GM19043 (cell line): ENCODE measurements around the gene LUC7L2.
"Not testable (repeated sequence)": the region's sequence is repeated elsewhere in the genome, so short reads cannot be mapped to it uniquely, and the experiment has no call there.

Experiments used
- ATAC-seq: cut with Tn5 transposase; IDR thresholded peaks from one replicate; pipeline ENCODE4 v1.9.1; 2021; ENCODE audit warnings: low read depth; ENCODE audit not compliant: unreplicated experiment

The LUC7L2 gene

DNA sequence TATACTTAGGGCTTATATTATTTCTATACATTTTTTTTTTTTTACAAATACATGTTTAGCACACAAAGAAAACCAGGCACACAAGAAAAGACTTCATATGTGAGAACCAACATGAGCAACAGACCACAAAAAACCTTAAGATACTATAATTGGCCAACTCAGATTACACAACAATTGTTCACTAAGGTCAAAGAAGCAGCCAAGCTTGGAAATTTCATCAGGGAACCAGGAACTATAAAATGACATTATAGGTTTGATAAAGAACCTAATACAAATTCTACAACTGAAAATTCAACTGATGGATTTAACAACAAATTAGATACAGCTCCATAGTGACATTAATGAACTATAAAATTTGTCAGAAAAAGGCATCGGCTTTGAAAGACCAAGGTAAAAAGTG lies 4.4 kb upstream of the LUC7L2 start:
- ATAC-seq, result no peak

GRCh38 chr7:139357729-139358506 lies 1.8 kb upstream of the LUC7L2 start:
- not testable (repeated sequence) for ATAC-seq

- peak; percentile 8 for ATAC-seq
Measured at GRCh38 chr7:139358541-139359365, 941 bp upstream of the LUC7L2 start.

DNA sequence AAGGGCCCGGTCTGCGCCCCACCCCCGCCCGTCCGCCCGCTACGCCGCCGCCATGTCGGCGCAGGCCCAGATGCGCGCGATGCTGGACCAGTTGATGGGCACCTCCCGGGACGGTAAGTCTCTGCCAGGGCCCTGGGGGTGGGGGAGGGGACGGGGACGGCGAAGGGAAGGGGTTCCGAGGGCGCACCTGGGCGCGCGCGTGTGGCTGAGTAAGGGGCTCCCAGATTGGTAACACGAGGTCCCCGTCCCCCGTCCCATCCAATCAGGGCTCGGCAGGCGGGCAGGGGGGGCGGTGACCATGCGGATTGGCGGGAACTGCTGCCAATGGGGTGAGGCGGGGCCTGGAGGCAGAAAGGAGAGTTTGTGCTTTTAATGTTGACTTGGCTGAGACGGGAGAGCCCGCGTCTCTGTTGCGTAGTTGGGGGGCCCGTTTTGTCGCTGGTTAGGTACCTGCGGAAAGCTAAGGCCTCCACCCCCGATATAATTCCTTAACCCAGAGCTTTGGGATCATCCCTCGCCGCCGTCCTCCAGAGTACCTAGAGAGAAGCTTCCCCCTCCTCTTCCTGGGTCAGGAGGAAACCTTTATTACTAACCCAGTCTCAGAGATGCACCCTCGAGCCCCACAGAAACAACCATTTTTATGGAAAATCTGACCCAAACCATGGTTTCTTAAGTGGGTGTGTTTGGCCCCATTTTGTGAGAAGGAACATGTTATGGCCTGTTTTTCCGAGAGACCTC lies 685 bp downstream of the LUC7L2 start:
- peak; percentile 64 for ATAC-seq

- ATAC-seq, result no peak
Measured at GRCh38 chr7:139360948-139361307, 1.2 kb downstream of the LUC7L2 start.

GRCh38 chr7:139361523-139361922 lies 1.8 kb downstream of the LUC7L2 start:
- no peak for ATAC-seq

DNA sequence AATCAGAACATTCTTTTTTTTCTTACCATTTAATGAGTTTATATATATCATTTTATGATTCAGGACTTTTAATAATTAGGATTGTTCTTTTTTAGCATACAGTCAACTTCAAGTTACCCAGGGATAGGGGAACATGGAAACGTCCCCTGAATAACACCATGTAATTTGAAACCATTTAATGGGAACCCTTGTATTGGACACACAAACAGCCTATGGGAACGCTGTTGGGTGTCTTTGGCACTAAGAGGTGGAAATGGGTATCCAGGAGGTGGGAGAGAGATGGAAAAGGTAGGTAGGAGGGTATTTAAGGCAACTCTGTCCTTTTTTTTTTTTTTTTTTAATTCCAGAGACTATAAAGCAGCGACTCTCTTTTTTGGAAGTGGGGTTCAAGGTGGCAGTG lies 2.6 kb downstream of the LUC7L2 start:
- no peak for ATAC-seq

DNA sequence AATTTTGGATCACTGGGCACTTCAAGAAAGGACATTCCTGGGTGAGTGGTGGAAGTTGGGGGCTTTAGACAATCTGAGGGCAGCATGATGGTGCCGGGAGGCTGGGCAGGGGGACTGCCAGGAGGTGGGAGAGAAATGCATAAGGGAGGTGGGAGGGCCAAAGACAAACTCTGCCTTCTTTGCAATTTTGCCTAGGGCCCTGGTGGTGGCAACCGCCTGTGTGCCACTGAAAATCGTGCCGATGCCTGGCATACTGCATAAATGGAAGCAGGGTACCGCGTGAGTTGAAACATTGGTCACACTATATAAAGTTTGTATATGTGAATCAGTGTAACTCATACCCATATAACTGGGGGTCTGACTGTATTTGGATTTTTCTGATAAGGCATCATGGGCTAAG lies 3.3 kb downstream of the LUC7L2 start:
- ATAC-seq, result no peak

GRCh38 chr7:139365336-139365735 lies 5.6 kb downstream of the LUC7L2 start:
- no peak for ATAC-seq

DNA sequence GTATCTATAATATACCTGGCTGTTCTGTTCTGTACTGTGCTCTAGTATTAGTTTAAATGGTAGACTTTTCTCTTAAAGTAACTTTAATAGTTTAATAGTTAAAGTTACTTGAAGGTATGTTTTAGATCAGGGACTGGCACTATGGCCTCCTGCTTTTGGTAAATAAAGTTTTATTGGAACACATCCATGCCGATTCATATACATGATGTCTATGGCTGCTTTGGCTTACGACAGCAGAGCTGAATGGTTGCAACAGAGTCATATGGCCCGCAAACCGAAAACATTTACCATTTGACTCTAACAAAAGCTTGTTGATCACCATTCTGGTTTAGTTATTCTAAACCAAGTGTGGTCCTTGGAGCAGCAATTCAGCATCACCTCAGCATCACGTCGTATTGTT lies 6.7 kb downstream of the LUC7L2 start:
- no peak for ATAC-seq

DNA sequence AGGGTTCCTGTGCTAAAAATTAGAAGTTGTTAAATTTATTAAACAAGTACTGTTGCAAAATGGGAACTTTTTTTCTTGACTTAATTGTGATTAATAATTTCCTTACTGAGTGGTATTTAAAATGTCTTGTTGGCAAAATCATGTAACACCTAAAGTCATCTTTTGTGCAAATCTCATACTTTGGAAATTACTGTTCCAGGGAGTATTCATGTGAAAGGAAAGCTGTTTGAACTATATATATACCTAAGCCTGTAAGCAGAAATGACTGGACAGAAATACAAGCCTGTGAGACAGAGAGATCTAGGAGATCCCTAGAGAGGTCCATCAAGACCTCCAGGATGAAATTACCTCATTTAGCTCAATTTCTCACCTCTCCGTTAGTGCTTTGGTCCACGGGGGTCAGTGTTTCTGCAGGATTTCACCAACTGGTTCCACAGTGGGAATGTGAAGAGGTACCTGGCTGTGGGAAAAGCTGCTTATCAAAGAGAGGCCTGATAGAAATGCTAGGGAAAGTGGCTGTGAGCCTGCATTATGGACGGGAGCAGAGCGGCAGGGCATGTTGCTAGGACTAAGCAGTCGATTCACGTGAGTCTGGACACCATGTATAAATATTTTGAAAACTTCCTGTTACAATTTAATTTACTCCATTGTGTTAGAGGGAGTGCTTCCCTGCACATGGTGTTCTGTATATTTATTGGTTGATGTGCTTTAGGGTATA lies 7.9 kb downstream of the LUC7L2 start:
- no peak for ATAC-seq

DNA sequence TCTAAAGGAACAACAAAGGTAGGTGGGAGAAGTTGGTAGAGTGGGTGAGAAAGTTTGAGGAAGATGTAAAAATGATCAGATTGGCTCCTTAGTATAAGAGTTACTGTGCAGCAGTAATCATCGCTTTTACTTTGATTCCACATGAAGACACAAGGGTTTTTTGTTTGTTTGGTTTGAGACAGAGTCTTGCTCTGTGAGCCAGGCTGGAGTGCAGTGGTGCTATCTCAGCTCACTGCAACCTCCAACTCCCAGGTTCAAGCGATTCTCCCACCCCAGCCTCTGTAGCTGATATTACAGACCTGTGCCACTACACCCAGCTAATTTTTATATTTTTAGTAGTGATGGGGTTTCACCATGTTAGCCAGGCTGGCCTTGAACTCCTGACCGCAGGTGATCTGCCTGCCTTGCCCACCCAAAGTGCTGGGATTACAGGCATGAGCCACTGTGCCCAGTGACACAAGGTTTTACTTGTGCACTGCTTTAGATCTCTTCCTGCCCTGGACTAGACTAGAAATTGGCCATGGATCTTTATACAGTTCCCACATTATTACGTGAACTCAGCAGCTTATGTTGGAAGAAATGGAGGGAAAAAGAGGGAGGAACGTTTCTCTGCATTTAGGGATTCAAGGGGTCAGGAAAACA lies 10.7 kb downstream of the LUC7L2 start:
- no peak for ATAC-seq

- no peak for ATAC-seq
Measured at GRCh38 chr7:139370943-139371313, 11.2 kb downstream of the LUC7L2 start.

DNA sequence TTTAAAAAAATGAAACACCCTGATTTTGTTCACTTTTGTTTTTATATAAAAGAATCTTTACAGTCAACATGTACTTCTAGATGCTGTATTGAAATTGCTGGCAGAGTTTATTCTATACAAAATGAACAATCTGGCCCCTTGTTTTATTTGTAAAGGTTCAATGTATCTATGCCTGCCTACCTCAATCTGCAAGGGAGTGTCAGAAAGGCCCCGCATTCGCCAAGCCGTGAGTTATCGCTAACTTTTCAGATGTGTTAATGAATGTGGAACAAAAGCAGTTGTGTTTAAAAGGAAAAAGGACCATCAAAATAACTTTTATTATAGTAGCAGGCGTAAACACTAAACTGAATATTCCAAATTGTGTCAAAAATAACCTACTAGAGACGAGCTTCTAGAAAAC lies 14.6 kb downstream of the LUC7L2 start:
- ATAC-seq, result no peak

- no peak for ATAC-seq
Measured at GRCh38 chr7:139382439-139382838, 22.7 kb downstream of the LUC7L2 start.

DNA sequence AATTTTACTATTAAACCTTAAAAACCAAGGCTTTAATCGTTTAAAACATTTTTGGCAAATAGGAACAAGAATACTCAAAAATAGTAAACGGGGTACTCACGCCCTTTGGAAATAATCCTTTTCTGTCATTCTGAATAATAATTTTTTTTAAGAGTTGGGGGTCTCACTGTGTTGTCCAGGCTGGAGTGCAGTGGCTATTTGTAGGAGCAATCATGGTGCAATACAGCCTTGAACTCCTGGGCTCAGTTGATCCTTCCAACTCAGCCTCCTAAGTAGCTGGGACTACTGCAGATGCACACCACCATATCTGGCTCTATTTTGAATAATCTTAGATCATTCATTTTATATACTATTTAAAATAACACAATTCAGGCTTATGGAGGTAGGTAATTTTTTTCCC lies 24.9 kb downstream of the LUC7L2 start:
- no peak for ATAC-seq

DNA sequence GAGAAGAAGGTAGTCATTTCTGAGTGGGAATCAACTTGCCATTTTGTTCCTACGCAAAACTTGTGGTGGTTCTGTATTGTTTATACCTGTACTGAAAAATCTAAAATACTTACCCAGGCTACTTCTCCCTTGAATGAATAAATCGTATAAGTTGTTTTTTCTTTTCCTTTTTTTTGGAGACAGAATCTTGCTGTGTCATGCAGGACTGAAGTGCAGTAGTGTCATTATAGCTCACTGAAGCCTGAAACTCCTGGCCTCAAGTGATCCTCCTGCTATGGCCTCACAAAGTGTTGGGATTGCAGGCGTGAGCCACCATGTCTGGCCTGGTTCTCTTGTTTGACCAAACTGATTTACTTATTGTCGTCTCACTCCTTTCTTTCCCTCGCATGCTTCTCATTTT lies 27.9 kb downstream of the LUC7L2 start:
- no peak for ATAC-seq

GRCh38 chr7:139389091-139389490 lies 29.4 kb downstream of the LUC7L2 start:
- no peak for ATAC-seq

DNA sequence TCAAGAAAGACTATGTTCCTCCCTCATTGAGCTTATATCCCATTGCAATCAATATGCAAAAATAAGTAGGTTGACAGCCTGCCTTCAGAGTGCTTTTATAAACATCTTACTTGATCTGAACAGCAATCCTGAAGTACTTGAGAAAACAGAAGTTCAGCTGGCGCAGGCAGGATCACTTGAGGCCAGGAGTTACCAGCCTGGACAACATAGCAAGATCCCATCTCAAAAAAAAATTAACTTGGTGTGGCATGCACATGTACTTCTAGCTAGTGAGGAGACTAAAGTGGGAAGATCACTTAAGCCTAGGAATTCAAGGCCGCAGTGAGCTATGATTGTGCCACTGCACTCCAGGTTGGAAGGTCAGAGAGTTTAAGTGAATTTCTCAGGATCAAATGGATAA lies 30.1 kb downstream of the LUC7L2 start:
- ATAC-seq, result no peak

- ATAC-seq, result no peak
Measured at GRCh38 chr7:139393621-139394211, 34.0 kb downstream of the LUC7L2 start.
